Esophagus muscularis mucosa (tissue), 4 donors: ENCODE measurements around the gene CYP46A1. TPM values are rescaled to one million over a fixed set of nuclear protein-coding genes. Genes with fewer than 3 reads are reported as not detected.

Experiments used
- DNase-seq: peaks from one replicate; pipeline ENCODE4 v3.0.0-alpha.2; 2017; ENCODE audit errors: extremely low spot score
- H3K27ac ChIP-seq, 4 donors: fragments of 200-600 bp; sonication (generic); replicated peaks in 1 of 4; 1 replicate in 3 of 4; 2 replicates in 1 of 4; pipeline ENCODE4 v1.5.1; 2016 to 2019; ENCODE audit warnings: mild to moderate bottlenecking in 1 of 4
- H3K27me3 ChIP-seq, 4 donors: fragments of 200-600 bp; sonication (generic); one replicate each; pipeline versions ENCODE4 v1.5.1 to v1.6.0; 2016 to 2019
- H3K36me3 ChIP-seq, 4 donors: fragments of 200-600 bp; sonication (generic); one replicate each; pipeline ENCODE4 v1.5.1; 2016 to 2019
- H3K4me1 ChIP-seq, 4 donors: fragments of 200-600 bp; sonication (generic); one replicate each; pipeline ENCODE4 v1.5.1; 2016 to 2019
- H3K4me3 ChIP-seq, 4 donors: fragments of 200-600 bp; sonication (generic); 1 replicate in 2 of 4; 2 replicates in 2 of 4; pipeline ENCODE4 v1.5.1; 2016 to 2019; ENCODE audit warnings: mild to moderate bottlenecking in 4 of 4, moderate library complexity in 1 of 4
- H3K9me3 ChIP-seq, 4 donors: fragments of 200-600 bp; sonication (generic); 1 replicate in 3 of 4; 2 replicates in 1 of 4; pipeline ENCODE4 v1.5.1; 2016 to 2019
- CTCF ChIP-seq, 3 experiments: fragments of 200-600 bp in 2 of 3; fragments of 450-650 bp in 1 of 3; sonication (generic) in 2 of 3; IDR thresholded peaks; one replicate each; pipeline ENCODE4 v1.5.1; 2017 to 2019; ENCODE audit warnings: antibody characterized with exemption in 3 of 3, mild to moderate bottlenecking in 2 of 3, moderate library complexity in 1 of 3
- EP300 ChIP-seq: sonication (generic); formaldehyde crosslinking; IDR thresholded peaks from one replicate; pipeline ENCODE4 v1.6.1; 2017; ENCODE audit warnings: antibody characterized with exemption
- POLR2A ChIP-seq: fragments of 450-650 bp; IDR thresholded peaks from one replicate; pipeline ENCODE4 v1.6.1; 2017; ENCODE audit warnings: antibody characterized with exemption, moderate library complexity, mild to moderate bottlenecking, low read depth
- POLR2AphosphoS5 ChIP-seq, 2 donors: sonication (generic); formaldehyde crosslinking; IDR thresholded peaks; one replicate each; pipeline ENCODE4 v1.6.1; 2017; ENCODE audit warnings: antibody characterized with exemption in 2 of 2
- WGBS: methylation state at CpG from one replicate; pipeline ENCODE4 v1.1.5; 2018; 5-methylcytosine and 5-hydroxymethylcytosine counted together
- intact Hi-C: fragments of 100-400 bp; cut with DNase I; formaldehyde crosslinking; loops from one replicate; pipeline ENCODE4 v1.15.1; 2023
- total RNA-seq, 4 donors: library from RNA; depleted of rRNA; stranded (reverse); fragments of >200 nt; gene quantifications; one replicate each; pipeline versions ENCODE4 v1.1.0 to v1.2.1, GENCODE V29; 2016

The CYP46A1 gene
- total RNA-seq, 4 donors from 2014 or later, result 1.2 to 2.5 (median 1.9) TPM

GRCh38 chr14:99737451-99737951, 53.4 kb downstream of the CYP46A1 start:
- peak in 1 of 2 donors; percentile 65 for TF ChIP-seq POLR2AphosphoS5 (IDR thresholded peaks at IDR 0.05)
- TF ChIP-seq EP300, result no peak
- no peak for TF ChIP-seq CTCF (IDR thresholded peaks at IDR 0.05)
- Histone ChIP-seq H3K36me3 (no peaks in the 10 kb centered on the region), H3K9me3 (no peaks in the 10 kb centered on the region), H3K27me3 (no peaks in the 10 kb centered on the region), H3K4me1 (peaks cover 75 to 98% (median 93%) of the 10 kb centered on the region in 4 donors), H3K27ac (peak overlapping the region; percentile 79 to 87 (median 82)), H3K4me3 (peak overlapping the region; percentile 62 to 69 (median 66))
- no peak for DNase-seq
- intact Hi-C loops, result no loop called here
- 7% methylated on average over 9 of the region's 26 CpGs for WGBS

- H3K9me3 ChIP-seq, result no peaks in the 10 kb centered on the region
- WGBS, result 27% methylated on average over 3 of the region's 21 CpGs
- no peaks in the 10 kb centered on the region for H3K27me3 ChIP-seq
- TF ChIP-seq CTCF (IDR thresholded peaks at IDR 0.05), result no peak
- no peak for TF ChIP-seq POLR2A
- no peak for TF ChIP-seq POLR2AphosphoS5 (IDR thresholded peaks at IDR 0.05)
- no peak for TF ChIP-seq EP300
- DNase-seq, result no peak
- peak overlapping the region; percentile 79 to 87 (median 82) for H3K27ac ChIP-seq
- H3K4me1 ChIP-seq, result peaks cover 73 to 97% (median 90%) of the 10 kb centered on the region in 4 donors
- intact Hi-C loops, result no loop called here
- peak overlapping the region; percentile 62 to 69 (median 66) for H3K4me3 ChIP-seq
- H3K36me3 ChIP-seq, result no peaks in the 10 kb centered on the region
Observed at GRCh38 chr14:99737956-99738667, 54.0 kb downstream of the CYP46A1 start.

GRCh38 chr14:99740411-99740810, 56.3 kb downstream of the CYP46A1 start:
- Histone ChIP-seq H3K4me1 (peaks cover 66 to 94% (median 84%) of the 10 kb centered on the region in 4 donors), H3K9me3 (no peaks in the 10 kb centered on the region), H3K36me3 (no peaks in the 10 kb centered on the region), H3K27ac (peak overlapping the region; percentile 79 to 87 (median 82)), H3K27me3 (no peaks in the 10 kb centered on the region), H3K4me3 (peak overlapping the region in 1 of 4 donors; percentile 3)
- no peak for DNase-seq
- TF ChIP-seq CTCF (IDR thresholded peaks at IDR 0.05) (no peak), POLR2AphosphoS5 (IDR thresholded peaks at IDR 0.05) (peak in 1 of 2 donors; percentile 5)
- intact Hi-C loops, result no loop called here
- 62% methylated on average over 2 of the region's 10 CpGs for WGBS

- 88% methylated on average over 13 of the region's 14 CpGs for WGBS
- intact Hi-C loops, result no loop called here
- no peak for DNase-seq
- peak overlapping the region; percentile 79 to 87 (median 82) for H3K27ac ChIP-seq
- no peaks in the 10 kb centered on the region for H3K9me3 ChIP-seq
- H3K4me3 ChIP-seq, result no peak overlapping the region
- TF ChIP-seq POLR2A (no peak), POLR2AphosphoS5 (IDR thresholded peaks at IDR 0.05) (no peak), CTCF (IDR thresholded peaks at IDR 0.05) (no peak), EP300 (no peak)
- no peaks in the 10 kb centered on the region for H3K27me3 ChIP-seq
- H3K36me3 ChIP-seq, result no peaks in the 10 kb centered on the region
- H3K4me1 ChIP-seq, result peaks cover 66 to 96% (median 86%) of the 10 kb centered on the region in 4 donors
Observed at GRCh38 chr14:99741227-99741976, 57.3 kb downstream of the CYP46A1 start.
